ENCODE data around the gene AVPR2.

Gene AVPR2

GRCh38 chrX:153952373-153953026 lies 48.0 kb downstream of the AVPR2 start:
- DNase-seq (ENCODE audit: low spot score), result no peak

- peak; percentile 45 for DNase-seq (ENCODE audit: low spot score)
Observed at GRCh38 chrX:153953342-153953830, 48.9 kb downstream of the AVPR2 start.

- DNase-seq (ENCODE audit: low spot score), result no peak
Observed at GRCh38 chrX:153953892-153954557, 49.6 kb downstream of the AVPR2 start.

GRCh38 chrX:153954558-153955227 lies 50.2 kb downstream of the AVPR2 start:
- no peak for DNase-seq (ENCODE audit: low spot score)

- DNase-seq (ENCODE audit: low spot score), result no peak
Observed at GRCh38 chrX:153955228-153955732, 50.8 kb downstream of the AVPR2 start.

GRCh38 chrX:153956044-153956907 lies 51.8 kb downstream of the AVPR2 start:
- DNase-seq (ENCODE audit: low spot score), result no peak
